ENCODE measurements around the gene FTSJ1.
A peak's percentile ranks its signal among the peaks of the same experiment; 100 is the strongest.

FTSJ1 gene

DNA sequence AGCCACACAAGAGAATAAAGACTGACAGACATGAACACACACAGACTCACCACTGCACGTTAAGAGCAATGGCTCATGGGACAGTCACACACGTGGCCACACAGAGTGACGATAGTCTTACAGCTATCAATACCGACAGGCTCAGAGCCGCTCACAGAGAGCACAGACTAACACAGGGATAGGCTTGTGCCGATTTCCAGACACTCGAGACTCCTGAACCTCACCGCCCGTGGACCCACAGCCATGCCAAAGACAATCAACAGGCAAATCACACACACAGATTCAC lies 5.2 kb upstream of the FTSJ1 start:
- DNase-seq (ENCODE audit: low spot score), result no peak

DNA sequence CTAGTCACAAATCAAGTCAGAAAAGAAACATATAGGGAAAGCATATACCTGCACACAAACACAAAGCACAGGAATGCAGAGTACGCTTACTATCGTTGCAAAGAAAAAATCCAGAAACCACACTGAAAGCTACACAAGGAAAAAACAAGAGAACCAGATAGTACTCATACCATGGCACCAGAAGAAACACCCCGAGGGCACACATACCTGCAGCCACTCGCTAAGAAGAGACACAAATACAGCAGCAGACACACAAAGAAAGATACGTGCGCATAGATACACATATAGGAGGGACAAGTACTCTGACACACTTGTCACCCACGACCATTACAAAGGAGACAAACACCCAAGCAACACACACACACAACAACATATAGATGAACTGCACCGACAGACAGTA lies 4.5 kb upstream of the FTSJ1 start:
- DNase-seq (ENCODE audit: low spot score), result no peak

DNA sequence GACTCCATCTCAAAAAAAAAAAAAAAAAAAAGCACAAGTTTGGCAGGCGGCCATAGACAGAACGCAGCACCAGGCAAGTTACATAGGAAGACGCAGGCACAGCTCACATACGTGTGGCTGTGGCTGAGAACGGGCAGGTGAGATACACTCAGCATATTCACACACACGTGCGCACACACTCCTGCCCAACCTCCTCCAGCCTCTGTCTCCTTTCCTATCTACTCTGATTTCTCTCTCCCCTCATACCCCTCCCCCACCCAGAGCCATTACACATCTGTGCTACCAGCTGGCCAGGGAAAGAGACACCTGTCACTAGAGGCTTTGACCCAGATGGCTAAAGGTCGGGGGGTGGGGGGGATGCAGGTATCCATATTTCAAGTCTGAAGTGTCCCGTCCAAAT lies 3.8 kb upstream of the FTSJ1 start:
- DNase-seq (ENCODE audit: low spot score), result no peak

DNA sequence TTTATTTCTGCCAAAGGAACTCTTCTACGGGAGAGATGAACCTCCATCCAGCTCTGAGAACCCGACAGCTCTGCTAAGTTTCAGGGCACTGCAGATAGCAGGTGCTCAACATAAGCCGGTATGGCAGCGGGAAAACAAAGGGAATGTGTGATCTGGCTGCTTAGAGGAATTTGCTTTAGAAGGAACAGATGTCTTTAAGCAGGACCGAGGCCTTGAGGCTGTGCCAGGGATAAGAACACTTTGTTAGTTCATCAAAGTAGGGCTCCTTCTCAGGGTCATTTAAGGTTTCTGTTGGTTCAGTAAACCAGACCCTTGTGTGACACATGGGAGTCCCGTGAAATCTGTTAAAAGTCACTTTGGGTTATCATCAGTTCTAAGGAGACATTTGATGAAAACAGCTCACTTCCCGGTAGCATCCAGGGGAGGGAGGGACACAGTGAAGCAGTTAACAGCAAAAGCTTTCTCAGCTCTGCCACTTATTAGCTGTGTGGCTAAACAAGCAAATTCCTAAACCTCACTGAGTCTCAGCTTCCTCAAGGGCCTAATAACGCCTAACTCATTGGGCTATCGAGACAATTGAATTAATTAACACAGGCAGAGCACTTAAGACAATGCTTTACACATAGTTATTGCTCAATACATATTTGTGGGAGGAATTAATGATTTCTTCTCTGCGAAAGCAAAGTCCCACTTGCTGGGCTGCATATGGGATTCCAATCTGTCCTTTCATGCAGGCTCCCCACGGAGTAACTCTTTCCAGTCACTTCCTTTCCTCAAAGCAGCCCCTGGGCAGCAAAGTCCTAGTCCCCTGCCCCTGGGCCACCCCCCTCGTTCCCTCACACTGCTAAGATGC lies 2.9 kb upstream of the FTSJ1 start:
- no peak for DNase-seq (ENCODE audit: low spot score)

DNA sequence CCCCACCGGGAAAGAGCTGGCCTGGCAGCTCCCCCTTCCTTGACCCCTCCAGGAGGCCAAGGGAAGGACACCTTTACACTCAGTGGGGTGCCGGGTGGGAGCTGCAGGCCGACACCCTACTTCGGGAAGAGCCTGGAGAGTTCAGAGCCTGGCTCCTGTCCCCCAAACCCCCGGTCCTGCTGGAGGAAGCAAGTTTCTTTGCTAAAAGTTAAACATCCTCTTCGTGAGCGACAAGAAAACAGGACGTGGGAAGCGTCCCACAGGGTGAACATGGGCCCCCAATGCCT lies 2.4 kb upstream of the FTSJ1 start:
- DNase-seq (ENCODE audit: low spot score), result no peak

DNA sequence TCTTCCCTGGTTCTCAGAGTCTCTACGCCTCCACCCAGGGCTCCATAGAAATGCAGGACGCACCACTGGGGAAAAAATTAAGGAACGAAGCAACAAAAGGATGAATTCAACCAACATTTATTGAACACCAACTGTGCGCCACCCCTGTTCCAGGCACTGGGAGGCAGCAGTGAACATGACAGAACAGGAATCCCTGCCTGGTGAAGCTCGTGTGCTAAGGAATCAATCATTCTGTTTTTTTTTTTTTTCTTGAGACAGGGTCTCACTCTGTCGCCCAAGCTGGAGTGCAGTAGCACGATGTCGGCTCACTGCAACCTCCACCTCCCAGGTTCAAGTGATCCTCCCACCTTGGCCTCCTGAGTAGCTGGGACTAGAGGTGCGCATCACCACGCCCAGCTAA lies 1.9 kb upstream of the FTSJ1 start:
- DNase-seq (ENCODE audit: low spot score), result no peak

DNA sequence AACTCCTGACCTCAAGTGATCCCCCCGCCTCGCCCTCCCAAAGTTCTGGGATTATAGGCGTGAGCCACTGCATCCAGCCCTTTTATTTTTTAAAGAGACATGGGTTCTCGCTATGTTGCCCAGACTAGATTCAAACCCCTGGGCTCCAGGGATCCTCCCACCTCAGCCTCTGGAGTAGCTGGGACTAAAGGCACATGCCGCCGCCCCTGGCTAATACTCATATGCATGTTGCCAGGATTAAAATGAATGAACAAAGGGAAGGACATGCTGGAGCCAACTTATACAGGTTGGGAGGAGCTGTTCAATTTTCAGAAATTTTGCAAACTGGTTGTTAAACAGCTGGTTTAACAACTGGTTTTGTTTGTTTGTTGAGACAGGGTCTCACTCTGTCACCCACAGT lies 1.4 kb upstream of the FTSJ1 start:
- no peak for DNase-seq (ENCODE audit: low spot score)

DNA sequence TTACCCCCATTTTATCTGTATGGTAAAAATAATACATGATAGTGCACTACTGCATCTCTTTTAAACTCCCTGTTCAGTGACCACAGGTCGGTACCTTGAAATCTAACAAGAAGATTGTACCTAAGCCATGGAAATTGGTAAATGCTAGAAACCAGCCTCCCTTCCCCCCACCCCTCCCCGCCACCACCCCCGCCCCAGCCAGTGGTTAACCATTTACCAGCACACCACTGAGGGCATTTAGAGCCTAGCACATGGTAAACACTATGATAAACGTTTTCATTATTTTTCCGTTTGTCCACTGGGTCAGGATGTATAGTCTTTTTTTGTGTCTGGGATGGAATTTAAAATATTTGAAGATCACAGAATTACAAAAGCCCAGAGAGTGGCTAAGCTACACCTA lies 703 bp upstream of the FTSJ1 start:
- no peak for DNase-seq (ENCODE audit: low spot score)

DNA sequence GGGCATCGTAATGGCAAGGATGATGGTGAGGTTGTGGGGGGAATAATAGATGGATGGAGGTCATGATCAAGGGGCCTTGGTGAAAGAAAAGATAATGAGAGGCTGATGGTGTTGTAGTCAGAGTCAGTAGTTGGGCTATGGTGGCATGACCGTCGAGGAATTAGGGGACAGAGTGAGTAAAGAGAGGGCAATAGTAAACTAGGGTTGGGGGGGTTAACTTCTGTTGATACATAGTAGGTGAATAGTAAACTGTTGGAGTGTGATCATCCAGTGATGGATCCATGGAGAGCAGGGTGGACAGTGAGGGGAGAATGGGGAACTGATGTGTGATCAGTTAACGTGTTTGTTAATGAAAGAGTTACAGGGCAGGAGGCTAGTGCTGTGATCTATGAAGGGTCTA lies 920 bp downstream of the FTSJ1 start:
- DNase-seq (ENCODE audit: low spot score), result no peak

DNA sequence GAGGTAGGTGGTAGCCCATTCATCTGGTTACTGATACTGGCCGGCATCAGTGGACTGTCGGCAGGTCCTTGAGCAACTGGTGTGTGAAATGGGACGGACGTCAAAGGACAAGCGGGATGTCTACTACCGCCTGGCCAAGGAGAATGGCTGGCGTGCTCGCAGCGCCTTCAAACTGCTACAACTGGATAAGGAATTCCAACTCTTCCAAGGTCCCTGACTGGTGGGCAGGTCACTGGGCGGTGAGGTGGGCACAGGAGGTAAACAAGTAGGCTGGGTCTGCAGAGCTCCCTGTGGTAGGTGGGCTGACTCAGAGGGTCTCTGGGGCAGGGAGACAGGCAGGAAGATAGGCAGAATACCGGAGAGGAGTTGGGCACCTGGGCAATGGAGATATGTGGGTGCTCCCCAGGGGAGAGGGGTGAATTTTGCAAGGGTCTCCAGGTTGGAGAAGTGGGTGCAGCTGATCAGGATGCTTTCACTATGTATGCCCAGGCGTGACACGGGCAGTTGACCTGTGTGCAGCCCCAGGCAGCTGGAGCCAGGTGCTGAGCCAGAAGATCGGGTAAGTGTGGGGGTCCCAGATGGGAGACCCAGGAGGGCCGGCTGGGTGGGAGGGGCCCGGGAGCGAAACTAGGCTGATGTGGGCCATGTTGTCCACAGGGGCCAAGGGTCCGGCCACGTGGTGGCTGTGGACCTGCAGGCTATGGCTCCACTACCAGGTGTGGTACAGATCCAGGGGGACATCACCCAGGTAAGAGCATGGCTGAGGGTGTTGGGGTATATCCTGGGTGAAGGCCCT lies 2.2 kb downstream of the FTSJ1 start:
- no peak for DNase-seq (ENCODE audit: low spot score)

DNA sequence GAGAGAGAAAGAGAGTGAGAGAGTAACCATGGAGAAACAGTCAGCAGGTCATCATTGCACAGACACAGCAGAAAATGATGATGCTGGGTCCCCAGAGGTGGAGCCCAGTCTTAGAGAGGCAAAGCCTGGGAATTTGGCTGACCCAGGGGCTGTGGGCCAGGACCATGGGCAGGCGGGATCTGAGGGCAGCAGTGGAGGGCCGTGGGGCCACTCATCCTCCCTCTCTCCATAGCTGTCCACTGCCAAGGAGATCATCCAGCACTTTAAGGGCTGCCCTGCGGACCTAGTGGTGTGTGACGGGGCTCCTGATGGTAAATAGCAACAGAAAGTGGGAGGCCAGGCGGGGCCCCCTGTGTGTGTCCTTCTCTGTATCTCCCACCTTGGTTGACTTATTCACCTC lies 2.8 kb downstream of the FTSJ1 start:
- DNase-seq (ENCODE audit: low spot score), result no peak

DNA sequence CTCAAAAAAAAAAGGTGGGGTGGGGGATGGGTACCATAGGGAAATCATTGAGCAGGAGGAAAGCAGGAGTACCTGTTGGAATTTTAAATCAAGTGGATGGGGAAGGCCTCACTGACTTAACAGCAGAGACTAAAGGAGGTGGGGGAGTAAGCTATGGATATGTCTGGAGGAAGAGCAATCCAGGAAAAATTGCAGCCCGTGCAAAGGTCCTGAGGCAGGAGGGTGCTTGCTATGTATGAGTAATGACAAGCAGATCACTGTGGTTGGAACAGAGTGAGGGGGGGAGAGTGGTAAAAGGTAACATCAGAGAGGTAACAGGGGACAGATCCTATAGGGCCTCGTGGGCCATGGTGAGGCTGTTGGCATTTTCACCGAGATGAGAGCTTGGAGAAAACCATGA lies 4.1 kb downstream of the FTSJ1 start:
- no peak for DNase-seq (ENCODE audit: low spot score)

DNA sequence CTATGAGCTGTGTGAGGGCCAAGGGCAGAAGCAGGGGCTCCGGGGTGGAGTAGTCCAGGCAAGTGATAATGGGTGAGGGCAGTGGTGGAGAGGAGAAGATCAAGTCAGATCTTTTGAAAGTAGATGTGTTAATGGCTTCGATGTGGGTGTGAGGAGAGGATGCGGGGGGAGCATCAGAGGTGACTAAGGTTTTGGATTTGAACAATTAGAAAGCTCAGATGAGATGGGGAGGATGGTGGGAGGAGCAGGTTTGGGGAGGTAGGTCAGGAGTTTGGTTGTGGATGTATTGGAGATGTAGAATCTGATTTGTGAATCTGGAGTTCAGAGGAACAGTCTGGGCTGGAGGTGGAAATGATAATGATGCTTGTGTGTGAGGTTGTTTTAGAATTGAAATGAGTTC lies 4.6 kb downstream of the FTSJ1 start:
- no peak for DNase-seq (ENCODE audit: low spot score)

DNA sequence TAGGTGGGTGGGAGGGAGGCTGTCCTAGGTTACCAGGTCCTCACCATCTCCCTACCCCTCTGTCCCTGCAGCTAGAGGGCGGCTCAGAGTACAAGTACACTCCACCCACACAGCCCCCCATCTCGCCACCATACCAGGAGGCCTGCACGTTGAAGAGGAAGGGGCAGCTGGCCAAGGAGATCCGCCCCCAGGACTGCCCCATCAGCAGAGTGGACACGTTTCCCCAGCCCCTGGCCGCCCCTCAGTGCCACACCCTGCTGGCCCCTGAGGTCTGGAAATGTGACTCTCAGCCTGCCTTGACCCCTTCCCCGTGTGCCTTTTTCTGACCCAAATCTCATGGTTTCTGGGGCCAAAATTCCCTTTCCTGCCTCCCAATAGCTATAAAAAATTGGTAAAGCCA lies 6.5 kb downstream of the FTSJ1 start:
- DNase-seq (ENCODE audit: low spot score), result no peak

DNA sequence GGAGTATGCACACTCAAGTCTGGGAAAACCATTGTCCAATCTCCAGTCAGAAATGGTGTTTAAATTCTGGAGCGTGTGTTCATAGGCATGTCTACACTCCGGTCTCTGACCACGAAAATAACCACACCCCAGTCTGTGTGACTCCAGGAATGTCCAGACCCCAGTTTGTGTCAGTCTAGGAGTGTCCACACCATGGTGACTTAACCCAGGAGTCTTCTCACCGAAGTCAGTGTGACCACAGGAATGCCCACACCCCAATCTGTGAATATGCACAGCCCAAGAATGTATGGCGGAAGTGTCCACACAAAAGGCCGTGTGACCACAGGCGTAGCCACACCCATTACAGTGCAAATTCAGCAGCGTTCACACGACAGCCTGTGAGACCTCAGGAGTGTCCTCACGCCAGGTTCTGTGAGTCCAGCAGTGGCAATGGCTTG lies 11.4 kb downstream of the FTSJ1 start:
- peak; percentile 56 for DNase-seq (ENCODE audit: low spot score)

DNA sequence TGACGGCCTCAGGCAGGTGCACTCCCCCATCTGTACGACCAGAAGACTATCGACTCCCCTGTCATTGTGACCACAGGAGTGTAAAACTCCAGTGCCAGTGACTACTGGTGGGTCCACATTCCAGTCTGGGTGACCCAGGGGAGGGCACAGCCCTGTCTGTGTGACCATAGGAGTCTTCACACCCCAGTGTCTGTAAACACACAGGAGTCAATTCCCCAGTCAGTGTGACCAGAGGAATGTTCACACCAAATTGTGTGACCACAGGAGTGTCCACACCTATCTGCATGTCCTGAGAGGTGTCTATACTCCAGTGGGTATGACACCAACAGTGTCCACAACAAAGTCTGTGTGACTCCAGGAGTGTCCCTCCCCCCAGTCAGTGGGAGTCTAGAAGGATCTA lies 12.0 kb downstream of the FTSJ1 start:
- DNase-seq (ENCODE audit: low spot score), result no peak

DNA sequence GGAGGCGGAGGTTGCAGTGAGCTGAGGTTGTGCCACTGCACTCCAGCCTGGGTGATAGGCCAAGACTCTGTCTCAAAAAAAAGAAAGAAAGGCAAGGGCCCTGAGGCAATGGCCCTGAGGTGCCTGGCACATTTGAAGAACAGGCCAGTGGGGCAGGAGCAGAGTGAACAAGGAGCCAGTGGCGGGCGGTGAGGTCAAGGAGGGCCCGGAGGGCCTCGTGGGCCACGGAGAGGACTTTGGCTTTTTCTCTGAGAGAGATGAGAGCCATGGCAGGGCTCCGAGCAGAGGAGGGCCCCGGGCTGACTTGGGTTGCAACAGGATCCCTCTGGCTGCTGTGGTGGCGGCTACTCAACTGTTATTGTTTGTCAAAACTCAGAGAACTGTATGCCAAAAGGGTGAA lies 13.3 kb downstream of the FTSJ1 start:
- DNase-seq (ENCODE audit: low spot score), result no peak

DNA sequence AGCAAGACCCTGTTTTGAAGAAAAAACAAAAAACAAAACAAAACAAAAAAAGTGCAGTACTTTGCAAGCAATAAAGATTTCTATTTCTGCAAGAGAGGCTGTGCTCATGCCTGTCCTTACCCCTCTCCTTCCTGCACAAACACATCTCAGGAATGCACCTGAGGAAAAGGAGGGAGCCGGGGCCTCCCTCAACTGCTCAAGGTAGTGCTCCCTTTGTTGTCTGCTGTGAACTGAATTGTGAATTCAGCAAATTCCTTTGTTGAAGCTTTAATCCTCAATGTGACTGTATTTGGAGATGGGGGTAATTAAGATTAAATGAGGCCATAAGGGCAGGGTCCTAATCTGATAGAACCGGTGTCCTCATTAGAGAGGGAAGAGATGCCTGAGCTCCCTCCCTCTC lies 13.9 kb downstream of the FTSJ1 start:
- DNase-seq (ENCODE audit: low spot score), result no peak

DNA sequence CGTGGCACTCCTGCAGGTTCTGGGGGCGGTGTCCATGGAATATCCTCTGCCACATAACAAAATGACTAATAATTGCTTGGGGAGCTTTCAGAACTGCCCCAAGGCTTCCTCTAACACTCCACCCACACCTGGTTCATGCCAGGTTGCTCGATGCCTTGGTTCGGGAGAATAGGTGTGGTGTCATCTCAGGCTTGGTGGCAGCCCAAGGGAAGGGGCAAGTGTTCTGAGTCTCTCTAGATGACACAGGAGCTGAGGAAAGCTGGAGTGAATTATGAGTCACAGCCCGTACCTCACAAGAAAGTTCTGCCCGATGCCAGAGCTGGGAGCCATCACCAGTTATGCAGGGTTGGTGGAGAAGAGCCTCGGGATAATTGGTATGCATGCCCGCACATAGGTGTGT lies 14.7 kb downstream of the FTSJ1 start:
- DNase-seq (ENCODE audit: low spot score), result no peak

DNA sequence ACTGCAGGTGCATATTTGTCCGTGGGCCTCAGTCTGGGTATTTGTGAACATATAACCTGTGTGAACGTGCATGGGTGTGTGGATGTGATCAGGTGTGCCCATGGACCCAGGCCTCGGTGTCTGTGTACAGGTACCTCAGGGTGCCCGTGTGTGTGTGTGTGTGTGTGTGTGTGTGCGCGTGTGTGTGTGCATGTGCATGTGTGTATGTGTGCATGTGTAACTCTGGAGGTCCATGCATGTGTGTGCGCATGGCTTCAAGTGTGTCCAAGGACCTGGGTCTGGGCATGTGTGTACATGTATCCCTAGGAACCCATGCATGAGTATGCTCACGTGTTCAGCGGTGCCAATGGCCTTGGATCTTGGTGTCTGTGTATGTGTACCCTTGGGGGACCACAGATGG lies 15.8 kb downstream of the FTSJ1 start:
- DNase-seq (ENCODE audit: low spot score), result no peak

DNA sequence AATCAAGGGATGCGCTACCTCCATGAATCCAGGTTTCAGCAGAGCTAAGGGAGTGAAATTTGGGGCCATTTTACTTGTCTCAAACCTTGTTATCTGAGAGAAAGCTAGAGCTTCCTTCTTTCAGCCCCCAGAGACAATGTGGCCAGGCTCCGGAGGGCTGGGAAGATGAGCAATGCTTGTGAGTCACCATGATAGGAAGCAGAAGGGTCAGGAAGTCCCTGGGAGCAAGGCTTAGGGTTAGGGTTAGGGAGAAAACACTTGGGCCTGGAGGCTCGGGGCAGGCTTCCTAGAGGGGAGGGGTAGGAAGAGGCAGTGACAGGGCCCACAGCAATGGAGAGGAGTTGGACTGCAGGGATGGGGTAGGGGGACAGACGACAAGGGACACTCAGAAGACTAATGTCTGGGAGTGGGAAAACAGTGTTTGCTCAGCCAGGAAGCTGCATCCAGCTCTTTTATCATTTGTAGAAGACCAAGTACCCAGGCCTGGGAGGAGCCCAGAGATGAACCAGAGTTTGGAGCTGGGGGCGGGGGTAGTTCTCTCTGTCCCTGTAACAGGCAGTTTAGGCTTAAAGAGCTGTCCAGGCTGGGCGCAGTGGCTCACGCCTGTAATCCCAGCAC lies 16.4 kb downstream of the FTSJ1 start:
- DNase-seq (ENCODE audit: low spot score), result peak; percentile 45

DNA sequence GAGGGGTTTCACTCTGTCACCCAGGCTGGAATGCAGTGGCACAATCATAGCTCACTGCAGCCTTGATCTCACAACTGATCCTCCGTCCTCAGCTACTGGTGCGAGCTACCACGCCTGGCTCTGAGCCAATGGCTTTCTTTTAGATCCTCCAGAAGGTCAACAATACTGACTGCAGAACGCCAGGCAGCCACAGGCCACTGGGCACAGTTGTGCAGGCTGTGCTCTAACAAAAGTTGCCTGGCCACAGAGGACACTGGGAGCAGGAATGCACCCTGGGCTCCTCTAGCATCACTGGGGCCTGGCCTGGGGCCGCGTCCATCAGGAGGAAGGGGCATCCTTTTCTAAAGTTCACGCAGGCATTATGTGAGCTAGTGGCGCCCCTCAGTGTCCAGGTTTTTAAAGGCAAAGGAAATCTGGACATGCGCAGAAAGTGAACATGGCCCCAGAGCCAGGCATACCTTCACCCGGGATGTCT lies 17.9 kb downstream of the FTSJ1 start:
- DNase-seq (ENCODE audit: low spot score), result peak; percentile 50

DNA sequence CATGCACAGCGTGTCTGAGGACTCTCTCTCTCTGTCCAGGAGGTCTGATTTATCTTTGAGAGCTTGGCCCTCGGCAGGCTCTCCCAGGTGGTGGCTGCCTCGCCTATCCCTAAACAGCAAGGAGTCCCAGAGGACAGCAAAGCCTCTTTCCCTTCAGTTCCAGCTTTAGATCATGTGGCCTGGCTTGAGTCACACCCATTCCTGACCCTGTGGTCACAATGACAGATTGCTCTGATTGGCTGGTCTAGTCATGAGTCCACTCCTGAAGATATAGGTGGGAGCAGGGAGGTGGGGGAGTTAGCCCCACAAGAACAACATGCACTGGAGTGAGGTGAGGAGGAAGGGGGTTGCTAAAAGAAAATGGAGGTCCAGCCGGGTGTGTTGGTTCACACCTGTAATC lies 20.7 kb downstream of the FTSJ1 start:
- DNase-seq (ENCODE audit: low spot score), result no peak

DNA sequence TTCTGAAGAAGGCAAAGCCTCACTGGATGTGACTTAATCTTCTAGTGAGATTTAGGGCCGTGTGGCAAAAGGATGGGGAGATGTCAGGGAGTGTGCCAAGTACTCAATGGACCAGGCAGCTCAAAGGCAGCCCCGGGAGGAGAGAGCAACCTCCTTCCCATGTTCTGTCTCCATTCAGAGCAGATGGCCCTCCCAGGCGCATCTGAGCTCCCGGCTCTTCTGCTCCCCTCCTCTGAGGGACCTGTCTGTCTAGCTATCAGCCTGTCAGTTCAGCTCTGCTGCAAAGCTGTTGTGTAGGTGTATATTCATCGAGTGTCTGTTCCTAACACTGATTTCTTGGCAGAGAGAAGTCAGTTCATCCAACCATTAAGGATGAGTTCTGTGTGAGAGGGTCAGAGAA lies 21.9 kb downstream of the FTSJ1 start:
- no peak for DNase-seq (ENCODE audit: low spot score)
